ENCODE results near the gene MMADHC. TPM values are rescaled to one million over a fixed set of nuclear protein-coding genes. Genes with fewer than 3 reads are reported as not detected.

Gene MMADHC
- total and polyA plus RNA-seq, 2 of the 13 experiments (the other 11 are each of a cell fraction or from before 2014, with no cell fraction given), result 90.2 to 210 TPM

DNA sequence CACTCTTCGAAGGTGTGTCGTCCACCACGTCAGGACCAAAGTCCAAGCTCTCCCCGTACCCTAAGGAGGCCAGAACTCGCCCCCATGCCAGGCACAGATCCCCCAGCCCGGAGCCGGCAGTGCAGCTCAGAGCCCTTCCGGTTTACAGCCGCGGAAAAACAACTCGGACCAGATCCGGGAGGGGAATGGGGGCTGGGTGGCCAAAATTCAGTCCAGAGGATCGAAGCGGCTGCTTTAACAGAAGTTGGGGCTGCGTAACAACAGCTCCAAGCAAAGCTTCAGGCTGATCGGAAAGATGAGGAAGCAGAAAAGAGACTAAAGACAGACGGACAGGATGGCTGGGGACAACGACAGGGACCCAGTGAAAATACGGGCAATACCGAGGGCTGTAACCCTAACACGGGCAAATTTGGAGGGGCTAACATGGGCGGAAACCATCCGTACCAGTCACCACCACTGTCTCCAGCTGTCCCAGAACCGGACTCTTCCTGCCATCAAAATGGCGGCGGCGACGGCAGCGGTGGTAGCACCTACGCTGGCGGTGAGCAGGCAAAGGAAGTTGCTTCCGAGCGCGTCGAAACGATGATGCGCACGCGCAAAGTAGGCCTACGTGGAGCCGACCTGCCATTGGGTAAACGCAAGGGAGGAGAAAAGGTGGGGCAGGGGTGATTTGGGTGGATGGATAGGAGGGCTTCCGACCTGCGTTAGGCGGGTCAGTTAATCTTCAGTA is at the start of gene MMADHC (continued):
- TF ChIP-seq, protein P1, sequence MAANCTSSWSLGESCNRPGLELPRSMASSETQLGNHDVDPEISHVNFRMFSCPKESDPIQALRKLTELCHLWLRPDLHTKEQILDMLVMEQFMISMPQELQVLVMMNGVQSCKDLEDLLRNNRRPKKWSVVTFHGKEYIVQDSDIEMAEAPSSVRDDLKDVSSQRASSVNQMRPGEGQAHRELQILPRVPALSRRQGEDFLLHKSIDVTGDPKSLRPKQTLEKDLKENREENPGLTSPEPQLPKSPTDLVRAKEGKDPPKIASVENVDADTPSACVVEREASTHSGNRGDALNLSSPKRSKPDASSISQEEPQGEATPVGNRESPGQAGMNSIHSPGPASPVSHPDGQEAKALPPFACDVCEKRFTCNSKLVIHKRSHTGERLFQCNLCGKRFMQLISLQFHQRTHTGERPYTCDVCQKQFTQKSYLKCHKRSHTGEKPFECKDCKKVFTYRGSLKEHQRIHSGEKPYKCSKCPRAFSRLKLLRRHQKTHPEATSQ (CRISPR knock-in tag; IDR thresholded peaks at IDR 0.05; ENCODE audit: borderline replicate concordance), result peak; percentile 78; the same call in 1 of the 2 replicates
- TF ChIP-seq ZNF121 (CRISPR knock-in tag; IDR thresholded peaks at IDR 0.05), result peak; percentile 45; the same call in 1 of the 2 replicates
- peak; percentile 93 for TF ChIP-seq PCBP1 (IDR thresholded peaks at IDR 0.05; ENCODE audit: borderline replicate concordance, low read depth, low read length)
- TF ChIP-seq MZF1 (CRISPR knock-in tag; IDR thresholded peaks at IDR 0.05; ENCODE audit: borderline replicate concordance), result no peak
- TF ChIP-seq WIZ (CRISPR knock-in tag; IDR thresholded peaks at IDR 0.05), result peak; percentile 83; the same call in 1 of the 2 replicates
- peak; percentile 83; the same call in 1 of the 2 replicates for TF ChIP-seq MYC (CRISPR knock-in tag; IDR thresholded peaks at IDR 0.05; ENCODE audit: borderline replicate concordance)
- TF ChIP-seq HNRNPLL (IDR thresholded peaks at IDR 0.05; ENCODE audit: low read depth, low read length, poor library complexity, severe bottlenecking), result peak; percentile 93
- TF ChIP-seq, protein P2, sequence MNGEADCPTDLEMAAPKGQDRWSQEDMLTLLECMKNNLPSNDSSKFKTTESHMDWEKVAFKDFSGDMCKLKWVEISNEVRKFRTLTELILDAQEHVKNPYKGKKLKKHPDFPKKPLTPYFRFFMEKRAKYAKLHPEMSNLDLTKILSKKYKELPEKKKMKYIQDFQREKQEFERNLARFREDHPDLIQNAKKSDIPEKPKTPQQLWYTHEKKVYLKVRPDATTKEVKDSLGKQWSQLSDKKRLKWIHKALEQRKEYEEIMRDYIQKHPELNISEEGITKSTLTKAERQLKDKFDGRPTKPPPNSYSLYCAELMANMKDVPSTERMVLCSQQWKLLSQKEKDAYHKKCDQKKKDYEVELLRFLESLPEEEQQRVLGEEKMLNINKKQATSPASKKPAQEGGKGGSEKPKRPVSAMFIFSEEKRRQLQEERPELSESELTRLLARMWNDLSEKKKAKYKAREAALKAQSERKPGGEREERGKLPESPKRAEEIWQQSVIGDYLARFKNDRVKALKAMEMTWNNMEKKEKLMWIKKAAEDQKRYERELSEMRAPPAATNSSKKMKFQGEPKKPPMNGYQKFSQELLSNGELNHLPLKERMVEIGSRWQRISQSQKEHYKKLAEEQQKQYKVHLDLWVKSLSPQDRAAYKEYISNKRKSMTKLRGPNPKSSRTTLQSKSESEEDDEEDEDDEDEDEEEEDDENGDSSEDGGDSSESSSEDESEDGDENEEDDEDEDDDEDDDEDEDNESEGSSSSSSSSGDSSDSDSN (CRISPR knock-in tag; IDR thresholded peaks at IDR 0.05), result peak; percentile 96
- peak; percentile 68 for TF ChIP-seq ATF7-NPFF (CRISPR knock-in tag; IDR thresholded peaks at IDR 0.05; ENCODE audit: low read depth)
- no peak for TF ChIP-seq SETDB1 (CRISPR knock-in tag; IDR thresholded peaks at IDR 0.05; ENCODE audit: borderline replicate concordance)
- TF ChIP-seq ZNF776 (CRISPR knock-in tag; IDR thresholded peaks at IDR 0.05), result peak; percentile 69; the same call in 1 of the 2 replicates
- TF ChIP-seq FLYWCH1 (CRISPR knock-in tag; IDR thresholded peaks at IDR 0.05), result no peak; the same call in 1 of the 2 replicates
- TF ChIP-seq, protein P3, sequence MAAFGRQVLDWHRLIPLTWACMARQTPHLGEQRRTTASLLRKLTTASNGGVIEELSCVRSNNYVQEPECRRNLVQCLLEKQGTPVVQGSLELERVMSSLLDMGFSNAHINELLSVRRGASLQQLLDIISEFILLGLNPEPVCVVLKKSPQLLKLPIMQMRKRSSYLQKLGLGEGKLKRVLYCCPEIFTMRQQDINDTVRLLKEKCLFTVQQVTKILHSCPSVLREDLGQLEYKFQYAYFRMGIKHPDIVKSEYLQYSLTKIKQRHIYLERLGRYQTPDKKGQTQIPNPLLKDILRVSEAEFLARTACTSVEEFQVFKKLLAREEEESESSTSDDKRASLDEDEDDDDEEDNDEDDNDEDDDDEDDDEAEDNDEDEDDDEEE (CRISPR knock-in tag; IDR thresholded peaks at IDR 0.05), result peak; percentile 98
- peak; percentile 80; the same call in 1 of the 2 replicates for TF ChIP-seq ARHGAP35 (CRISPR knock-in tag; IDR thresholded peaks at IDR 0.05; ENCODE audit: borderline replicate concordance)
- TF ChIP-seq, protein P4, sequence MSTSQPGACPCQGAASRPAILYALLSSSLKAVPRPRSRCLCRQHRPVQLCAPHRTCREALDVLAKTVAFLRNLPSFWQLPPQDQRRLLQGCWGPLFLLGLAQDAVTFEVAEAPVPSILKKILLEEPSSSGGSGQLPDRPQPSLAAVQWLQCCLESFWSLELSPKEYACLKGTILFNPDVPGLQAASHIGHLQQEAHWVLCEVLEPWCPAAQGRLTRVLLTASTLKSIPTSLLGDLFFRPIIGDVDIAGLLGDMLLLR (CRISPR knock-in tag; IDR thresholded peaks at IDR 0.05), result 0 out of 2 replicates have a peak, but pooled peaks have one; percentile 13
- peak; percentile 95 for TF ChIP-seq KDM2A (CRISPR knock-in tag; IDR thresholded peaks at IDR 0.05; ENCODE audit: borderline replicate concordance, low read depth)
- TF ChIP-seq IKZF4 (CRISPR knock-in tag; IDR thresholded peaks at IDR 0.05; ENCODE audit: borderline replicate concordance, low read depth, not compliant biosample characterization), result peak; percentile 82
- no peak for TF ChIP-seq RARG (CRISPR knock-in tag; IDR thresholded peaks at IDR 0.05; ENCODE audit: low read depth)
- TF ChIP-seq NONO (IDR thresholded peaks at IDR 0.05), result no peak
- TF ChIP-seq NONO (CRISPR knock-in tag; conservative IDR thresholded peaks at IDR 0.05), result peak; percentile 97
- TF ChIP-seq, protein P5, sequence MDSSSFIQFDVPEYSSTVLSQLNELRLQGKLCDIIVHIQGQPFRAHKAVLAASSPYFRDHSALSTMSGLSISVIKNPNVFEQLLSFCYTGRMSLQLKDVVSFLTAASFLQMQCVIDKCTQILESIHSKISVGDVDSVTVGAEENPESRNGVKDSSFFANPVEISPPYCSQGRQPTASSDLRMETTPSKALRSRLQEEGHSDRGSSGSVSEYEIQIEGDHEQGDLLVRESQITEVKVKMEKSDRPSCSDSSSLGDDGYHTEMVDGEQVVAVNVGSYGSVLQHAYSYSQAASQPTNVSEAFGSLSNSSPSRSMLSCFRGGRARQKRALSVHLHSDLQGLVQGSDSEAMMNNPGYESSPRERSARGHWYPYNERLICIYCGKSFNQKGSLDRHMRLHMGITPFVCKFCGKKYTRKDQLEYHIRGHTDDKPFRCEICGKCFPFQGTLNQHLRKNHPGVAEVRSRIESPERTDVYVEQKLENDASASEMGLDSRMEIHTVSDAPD (CRISPR knock-in tag; IDR thresholded peaks at IDR 0.05), result 0 out of 2 replicates have a peak, but pooled peaks have one; percentile 53

Measured in HepG2 (cell line).